Breast epithelium (tissue), 3 donors: ENCODE results near the gene ZNG1C.
"Not testable (repeated sequence)": the region's sequence is repeated elsewhere in the genome, so short reads cannot be mapped to it uniquely, and the experiment has no call there.

Source experiments
- POLR2A ChIP-seq: fragments of 450-650 bp; IDR thresholded peaks from one replicate; pipeline ENCODE4 v1.6.1; 2016; ENCODE audit warnings: antibody characterized with exemption, mild to moderate bottlenecking, moderate library complexity
- POLR2AphosphoS5 ChIP-seq, 3 donors: sonication (generic); formaldehyde crosslinking; IDR thresholded peaks; one replicate each; pipeline ENCODE4 v1.6.1; 2017; ENCODE audit warnings: antibody characterized with exemption in 3 of 3

GRCh38 chr9:68335935-68336334, 94.2 kb downstream of the ZNG1C start:
- not testable (repeated sequence) for TF ChIP-seq POLR2A; POLR2AphosphoS5 (IDR thresholded peaks at IDR 0.05)
